ACC112 (cell line): ENCODE results near the gene PELO.

Source experiments
- H2AFZ ChIP-seq: fragments of 200-600 bp; sonication (generic); one replicate; pipeline ENCODE4 v1.6.0; 2017; ENCODE audit warnings: antibody characterized with exemption, low read length; ENCODE audit not compliant: unreplicated experiment
- H3K27ac ChIP-seq: fragments of 200-600 bp; sonication (generic); 2 replicates; pipeline ENCODE4 v1.5.1; 2014; ENCODE audit warnings: low read depth, mild to moderate bottlenecking, antibody characterized with exemption, low read length, moderate library complexity
- H3K27me3 ChIP-seq: fragments of 200-600 bp; sonication (generic); 2 replicates; pipeline ENCODE4 v1.6.1; 2014; ENCODE audit warnings: mild to moderate bottlenecking, antibody characterized with exemption, low read length, moderate library complexity, mixed read lengths; ENCODE audit not compliant: insufficient read depth
- H3K36me3 ChIP-seq: fragments of 200-600 bp; sonication (generic); 2 replicates; pipeline ENCODE4 v1.6.1; 2016; ENCODE audit warnings: mild to moderate bottlenecking, antibody characterized with exemption, low read length, moderate library complexity, mixed read lengths; ENCODE audit not compliant: insufficient read depth
- H3K4me1 ChIP-seq: fragments of 200-600 bp; sonication (generic); one replicate; pipeline ENCODE4 v1.6.1; 2016; ENCODE audit warnings: low read length, mixed read lengths; ENCODE audit not compliant: insufficient read depth, unreplicated experiment, control insufficient read depth
- H3K4me3 ChIP-seq: fragments of 200-600 bp; sonication (generic); 2 replicates; pipeline ENCODE4 v1.5.1; 2014; ENCODE audit warnings: mild to moderate bottlenecking, low read depth, low read length
- H3K79me2 ChIP-seq: fragments of 200-600 bp; sonication (generic); one replicate; pipeline ENCODE4 v1.6.0; 2016; ENCODE audit warnings: low read length; ENCODE audit not compliant: control insufficient read depth, unreplicated experiment, insufficient read depth

PELO gene

GRCh38 chr5:52771343-52772039 lies 16.2 kb upstream of the PELO start:
- Histone ChIP-seq H3K27ac (no peak overlapping the region), H3K79me2 (no peaks in the 10 kb centered on the region), H3K4me3 (no peak overlapping the region), H2AFZ (no peak overlapping the region), H3K27me3 (no peaks in the 10 kb centered on the region), H3K36me3 (no peaks in the 10 kb centered on the region), H3K4me1 (no peaks in the 10 kb centered on the region)

GRCh38 chr5:52772668-52773067 lies 15.0 kb upstream of the PELO start:
- Histone ChIP-seq H3K4me3 (no peak overlapping the region), H3K27me3 (no peaks in the 10 kb centered on the region), H2AFZ (no peak overlapping the region), H3K36me3 (no peaks in the 10 kb centered on the region), H3K27ac (no peak overlapping the region), H3K79me2 (no peaks in the 10 kb centered on the region), H3K4me1 (no peaks in the 10 kb centered on the region)

GRCh38 chr5:52773342-52773741 lies 14.4 kb upstream of the PELO start:
- Histone ChIP-seq H2AFZ (no peak overlapping the region), H3K4me1 (no peaks in the 10 kb centered on the region), H3K27me3 (no peaks in the 10 kb centered on the region), H3K4me3 (no peak overlapping the region), H3K36me3 (no peaks in the 10 kb centered on the region), H3K79me2 (no peaks in the 10 kb centered on the region), H3K27ac (no peak overlapping the region)

- Histone ChIP-seq H3K36me3 (no peaks in the 10 kb centered on the region), H3K4me3 (no peak overlapping the region)
Measured at GRCh38 chr5:52774005-52774410, 13.7 kb upstream of the PELO start.

GRCh38 chr5:52776116-52776515 lies 11.6 kb upstream of the PELO start:
- H3K4me1 ChIP-seq: no peaks in the 10 kb centered on the region
- H3K27ac ChIP-seq: no peak overlapping the region
- H3K79me2 ChIP-seq: no peaks in the 10 kb centered on the region
- H3K36me3 ChIP-seq: no peaks in the 10 kb centered on the region
- no peaks in the 10 kb centered on the region for H3K27me3 ChIP-seq
- H2AFZ ChIP-seq: no peak overlapping the region
- no peak overlapping the region for H3K4me3 ChIP-seq

More at GRCh38 chr5:52774005-52774410, 13.7 kb upstream of the PELO start:
- H3K27me3 ChIP-seq: no peaks in the 10 kb centered on the region
- no peaks in the 10 kb centered on the region for H3K4me1 ChIP-seq
- no peaks in the 10 kb centered on the region for H3K79me2 ChIP-seq
- no peak overlapping the region for H2AFZ ChIP-seq
- H3K27ac ChIP-seq: no peak overlapping the region

GRCh38 chr5:52777186-52777585 lies 10.5 kb upstream of the PELO start:
- H3K27me3 ChIP-seq: no peaks in the 10 kb centered on the region
- H3K4me1 ChIP-seq: no peaks in the 10 kb centered on the region
- no peaks in the 10 kb centered on the region for H3K79me2 ChIP-seq
- H3K27ac ChIP-seq: no peak overlapping the region
- no peaks in the 10 kb centered on the region for H3K36me3 ChIP-seq
- no peak overlapping the region for H2AFZ ChIP-seq
- no peak overlapping the region for H3K4me3 ChIP-seq

GRCh38 chr5:52778781-52779180 lies 8.9 kb upstream of the PELO start:
- Histone ChIP-seq H3K4me1 (peaks cover 12% of the 10 kb centered on the region), H2AFZ (no peak overlapping the region), H3K79me2 (no peaks in the 10 kb centered on the region), H3K27me3 (no peaks in the 10 kb centered on the region), H3K27ac (no peak overlapping the region), H3K4me3 (no peak overlapping the region), H3K36me3 (no peaks in the 10 kb centered on the region)

- H3K27ac ChIP-seq: no peak overlapping the region
Measured at GRCh38 chr5:52779213-52779612, 8.5 kb upstream of the PELO start.

GRCh38 chr5:52783226-52783959 lies 4.3 kb upstream of the PELO start:
- Histone ChIP-seq H3K36me3 (no peaks in the 10 kb centered on the region), H3K4me3 (peak overlapping the region; percentile 9; the same call in 1 of the 2 replicates), H3K27ac (peak overlapping the region; percentile 80), H3K79me2 (no peaks in the 10 kb centered on the region), H3K27me3 (no peaks in the 10 kb centered on the region), H2AFZ (peak overlapping the region; percentile 33), H3K4me1 (peaks cover 27% of the 10 kb centered on the region)

More at GRCh38 chr5:52779213-52779612, 8.5 kb upstream of the PELO start:
- Histone ChIP-seq H3K36me3 (no peaks in the 10 kb centered on the region), H3K79me2 (no peaks in the 10 kb centered on the region), H3K27me3 (no peaks in the 10 kb centered on the region), H2AFZ (no peak overlapping the region), H3K4me1 (peaks cover 15% of the 10 kb centered on the region), H3K4me3 (no peak overlapping the region)

GRCh38 chr5:52784737-52785136 lies 3.0 kb upstream of the PELO start:
- H3K27me3 ChIP-seq: no peaks in the 10 kb centered on the region
- H3K79me2 ChIP-seq: peaks cover 13% of the 10 kb centered on the region
- H3K4me1 ChIP-seq: peaks cover 31% of the 10 kb centered on the region
- H3K27ac ChIP-seq: no peak overlapping the region
- H2AFZ ChIP-seq: no peak overlapping the region
- no peaks in the 10 kb centered on the region for H3K36me3 ChIP-seq
- H3K4me3 ChIP-seq: no peak overlapping the region

GRCh38 chr5:52786391-52786790 lies 1.3 kb upstream of the PELO start:
- H3K79me2 ChIP-seq: peaks cover 29% of the 10 kb centered on the region
- no peaks in the 10 kb centered on the region for H3K27me3 ChIP-seq
- no peak overlapping the region for H3K27ac ChIP-seq
- no peaks in the 10 kb centered on the region; the same call in 1 of the 2 replicates for H3K36me3 ChIP-seq
- H3K4me1 ChIP-seq: peaks cover 47% of the 10 kb centered on the region
- H2AFZ ChIP-seq: no peak overlapping the region
- H3K4me3 ChIP-seq: peak overlapping the region; percentile 91; the same call in 1 of the 2 replicates
